ENCODE measurements around the gene SLC25A21.

DNA sequence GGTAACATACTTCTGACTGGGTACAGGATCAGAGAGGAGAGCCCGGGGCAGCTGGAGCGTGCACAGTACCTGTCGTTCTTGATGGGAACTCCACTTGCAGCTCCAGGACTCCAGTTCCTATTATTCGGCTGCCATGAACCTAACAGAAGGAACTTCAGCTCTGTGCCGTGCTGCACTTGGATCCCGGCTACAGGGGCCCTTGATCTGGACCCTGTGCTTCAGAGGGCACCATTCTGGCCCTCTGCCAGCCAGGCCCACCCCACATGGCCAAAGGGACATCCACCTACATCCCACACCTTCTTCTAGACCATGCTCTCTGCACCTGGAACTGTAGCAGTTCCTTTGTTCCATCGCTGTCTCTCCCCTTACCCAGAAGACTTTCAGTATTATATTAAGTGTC lies 452.6 kb downstream of the SLC25A21 start:
- TF ChIP-seq HDAC6 (IDR thresholded peaks at IDR 0.05; ENCODE audit: unreplicated experiment): no peak
- no peak for TF ChIP-seq RFX5 (IDR thresholded peaks at IDR 0.05; ENCODE audit: low read depth, low read length)
- TF ChIP-seq, protein P1, sequence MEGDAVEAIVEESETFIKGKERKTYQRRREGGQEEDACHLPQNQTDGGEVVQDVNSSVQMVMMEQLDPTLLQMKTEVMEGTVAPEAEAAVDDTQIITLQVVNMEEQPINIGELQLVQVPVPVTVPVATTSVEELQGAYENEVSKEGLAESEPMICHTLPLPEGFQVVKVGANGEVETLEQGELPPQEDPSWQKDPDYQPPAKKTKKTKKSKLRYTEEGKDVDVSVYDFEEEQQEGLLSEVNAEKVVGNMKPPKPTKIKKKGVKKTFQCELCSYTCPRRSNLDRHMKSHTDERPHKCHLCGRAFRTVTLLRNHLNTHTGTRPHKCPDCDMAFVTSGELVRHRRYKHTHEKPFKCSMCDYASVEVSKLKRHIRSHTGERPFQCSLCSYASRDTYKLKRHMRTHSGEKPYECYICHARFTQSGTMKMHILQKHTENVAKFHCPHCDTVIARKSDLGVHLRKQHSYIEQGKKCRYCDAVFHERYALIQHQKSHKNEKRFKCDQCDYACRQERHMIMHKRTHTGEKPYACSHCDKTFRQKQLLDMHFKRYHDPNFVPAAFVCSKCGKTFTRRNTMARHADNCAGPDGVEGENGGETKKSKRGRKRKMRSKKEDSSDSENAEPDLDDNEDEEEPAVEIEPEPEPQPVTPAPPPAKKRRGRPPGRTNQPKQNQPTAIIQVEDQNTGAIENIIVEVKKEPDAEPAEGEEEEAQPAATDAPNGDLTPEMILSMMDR (IDR thresholded peaks at IDR 0.05 in 2 of 3, conservative IDR thresholded peaks at IDR 0.05 in 1 of 3; ENCODE audit: control insufficient read depth in 2 of 3, extremely low read depth in 1 of 3, insufficient read depth in 1 of 3, low read depth in 3 of 3, low read length in 3 of 3): no peak
- TF ChIP-seq, protein P2, sequence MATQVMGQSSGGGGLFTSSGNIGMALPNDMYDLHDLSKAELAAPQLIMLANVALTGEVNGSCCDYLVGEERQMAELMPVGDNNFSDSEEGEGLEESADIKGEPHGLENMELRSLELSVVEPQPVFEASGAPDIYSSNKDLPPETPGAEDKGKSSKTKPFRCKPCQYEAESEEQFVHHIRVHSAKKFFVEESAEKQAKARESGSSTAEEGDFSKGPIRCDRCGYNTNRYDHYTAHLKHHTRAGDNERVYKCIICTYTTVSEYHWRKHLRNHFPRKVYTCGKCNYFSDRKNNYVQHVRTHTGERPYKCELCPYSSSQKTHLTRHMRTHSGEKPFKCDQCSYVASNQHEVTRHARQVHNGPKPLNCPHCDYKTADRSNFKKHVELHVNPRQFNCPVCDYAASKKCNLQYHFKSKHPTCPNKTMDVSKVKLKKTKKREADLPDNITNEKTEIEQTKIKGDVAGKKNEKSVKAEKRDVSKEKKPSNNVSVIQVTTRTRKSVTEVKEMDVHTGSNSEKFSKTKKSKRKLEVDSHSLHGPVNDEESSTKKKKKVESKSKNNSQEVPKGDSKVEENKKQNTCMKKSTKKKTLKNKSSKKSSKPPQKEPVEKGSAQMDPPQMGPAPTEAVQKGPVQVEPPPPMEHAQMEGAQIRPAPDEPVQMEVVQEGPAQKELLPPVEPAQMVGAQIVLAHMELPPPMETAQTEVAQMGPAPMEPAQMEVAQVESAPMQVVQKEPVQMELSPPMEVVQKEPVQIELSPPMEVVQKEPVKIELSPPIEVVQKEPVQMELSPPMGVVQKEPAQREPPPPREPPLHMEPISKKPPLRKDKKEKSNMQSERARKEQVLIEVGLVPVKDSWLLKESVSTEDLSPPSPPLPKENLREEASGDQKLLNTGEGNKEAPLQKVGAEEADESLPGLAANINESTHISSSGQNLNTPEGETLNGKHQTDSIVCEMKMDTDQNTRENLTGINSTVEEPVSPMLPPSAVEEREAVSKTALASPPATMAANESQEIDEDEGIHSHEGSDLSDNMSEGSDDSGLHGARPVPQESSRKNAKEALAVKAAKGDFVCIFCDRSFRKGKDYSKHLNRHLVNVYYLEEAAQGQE (IDR thresholded peaks at IDR 0.05; ENCODE audit: low read depth, low read length): no peak
- TF ChIP-seq, protein P3, sequence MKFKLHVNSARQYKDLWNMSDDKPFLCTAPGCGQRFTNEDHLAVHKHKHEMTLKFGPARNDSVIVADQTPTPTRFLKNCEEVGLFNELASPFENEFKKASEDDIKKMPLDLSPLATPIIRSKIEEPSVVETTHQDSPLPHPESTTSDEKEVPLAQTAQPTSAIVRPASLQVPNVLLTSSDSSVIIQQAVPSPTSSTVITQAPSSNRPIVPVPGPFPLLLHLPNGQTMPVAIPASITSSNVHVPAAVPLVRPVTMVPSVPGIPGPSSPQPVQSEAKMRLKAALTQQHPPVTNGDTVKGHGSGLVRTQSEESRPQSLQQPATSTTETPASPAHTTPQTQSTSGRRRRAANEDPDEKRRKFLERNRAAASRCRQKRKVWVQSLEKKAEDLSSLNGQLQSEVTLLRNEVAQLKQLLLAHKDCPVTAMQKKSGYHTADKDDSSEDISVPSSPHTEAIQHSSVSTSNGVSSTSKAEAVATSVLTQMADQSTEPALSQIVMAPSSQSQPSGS (IDR thresholded peaks at IDR 0.05; ENCODE audit: low read length): no peak
- no peak for TF ChIP-seq YY1 (IDR thresholded peaks at IDR 0.05; ENCODE audit: low read depth, low read length)
- TF ChIP-seq CBX3 (IDR thresholded peaks at IDR 0.05; ENCODE audit: borderline replicate concordance, low read depth): no peak

Data from GM12878 (cell line).